ENCODE results near the gene ABHD14A.

ABHD14A gene

GRCh38 chr3:51957520-51958205, 17.2 kb upstream of the ABHD14A start:
- no peak for FAIRE-seq

DNA sequence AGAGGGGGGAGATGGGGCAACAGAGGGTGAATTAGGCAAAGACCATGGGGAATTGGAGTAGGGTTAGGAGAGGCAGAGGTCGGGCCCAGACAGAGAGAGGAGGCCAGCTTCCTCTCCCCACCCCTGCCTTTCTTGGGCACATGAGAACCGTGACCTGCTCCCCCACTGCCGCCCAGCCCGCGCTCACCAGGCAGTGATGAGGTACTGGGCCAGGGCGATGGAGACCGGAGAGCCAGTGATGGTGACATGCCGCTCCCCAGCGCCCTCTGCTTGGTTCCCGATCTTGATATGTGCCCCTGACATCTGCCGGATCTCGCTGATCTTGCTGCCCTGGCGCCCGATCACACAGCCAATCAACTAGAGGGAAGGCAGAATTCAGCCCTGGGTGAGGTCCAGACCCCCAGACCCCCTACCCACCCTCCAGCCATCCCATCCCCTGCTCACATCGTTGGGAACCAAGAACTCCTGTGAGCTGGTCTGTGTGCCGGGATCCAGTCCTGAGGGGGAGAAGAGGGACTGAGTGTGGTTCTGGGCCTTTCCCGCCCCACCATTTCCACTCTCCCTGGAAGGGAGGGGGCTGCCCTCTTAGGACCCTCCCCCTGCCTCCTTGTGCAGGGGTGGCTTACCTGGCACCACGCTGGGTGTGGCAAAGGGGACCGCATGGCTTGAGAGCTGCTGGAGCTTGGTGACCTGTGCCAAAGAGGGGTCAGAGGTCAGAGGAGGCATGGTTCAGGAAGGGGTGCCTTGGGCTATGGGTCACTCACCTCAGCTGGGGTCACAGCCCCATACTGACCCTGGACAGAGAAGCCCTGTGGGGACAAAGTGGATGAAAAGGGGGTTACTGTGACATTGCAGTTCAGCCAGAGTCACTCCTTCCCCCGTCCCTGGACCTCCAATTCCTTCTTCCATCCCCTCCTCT, 16.0 kb upstream of the ABHD14A start:
- no peak for FAIRE-seq

DNA sequence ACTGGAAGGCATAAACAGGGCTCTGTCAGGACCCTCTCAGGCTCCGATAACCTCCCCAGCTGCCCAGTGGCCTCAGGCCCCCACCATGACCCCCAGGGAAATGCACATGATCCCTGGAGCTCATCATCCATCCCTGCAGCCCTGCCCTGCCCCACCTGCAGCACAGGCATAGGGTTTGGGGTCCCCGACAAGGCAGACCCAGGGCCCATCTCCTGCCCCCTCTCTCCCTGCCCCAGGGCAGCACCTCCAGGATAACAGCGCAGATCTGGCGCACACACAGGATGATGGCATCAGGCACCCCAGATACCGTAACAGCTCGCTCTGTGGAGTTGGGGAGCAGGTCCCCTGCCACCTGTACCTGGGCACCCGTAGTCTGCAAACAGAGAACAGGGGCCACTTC, 15.2 kb upstream of the ABHD14A start:
- FAIRE-seq: no peak

- FAIRE-seq: no peak
Measured at GRCh38 chr3:51960386-51960785, 14.5 kb upstream of the ABHD14A start.

DNA sequence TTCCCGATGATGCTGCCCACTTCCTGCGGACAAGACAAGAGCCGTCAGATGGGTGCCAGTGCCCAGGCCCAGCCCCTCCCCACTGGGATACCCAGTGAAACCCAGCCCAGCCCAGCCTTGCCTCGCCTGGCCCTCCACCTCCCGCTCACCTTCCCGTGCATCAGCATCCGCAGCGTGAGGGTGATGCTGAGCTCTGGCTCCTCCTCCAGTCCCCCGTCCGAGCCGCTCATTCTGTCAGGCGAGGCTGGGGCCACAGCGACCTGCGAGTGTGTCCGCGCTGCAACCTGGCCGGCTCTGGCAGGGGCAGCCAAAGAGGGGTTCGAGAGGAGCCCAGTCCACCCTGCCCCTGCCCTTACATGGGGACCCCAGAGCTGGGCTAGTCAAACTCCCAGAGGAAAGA, 13.9 kb upstream of the ABHD14A start:
- no peak for FAIRE-seq

- FAIRE-seq: no peak
Measured at GRCh38 chr3:51961602-51962569, 13.0 kb upstream of the ABHD14A start.

DNA sequence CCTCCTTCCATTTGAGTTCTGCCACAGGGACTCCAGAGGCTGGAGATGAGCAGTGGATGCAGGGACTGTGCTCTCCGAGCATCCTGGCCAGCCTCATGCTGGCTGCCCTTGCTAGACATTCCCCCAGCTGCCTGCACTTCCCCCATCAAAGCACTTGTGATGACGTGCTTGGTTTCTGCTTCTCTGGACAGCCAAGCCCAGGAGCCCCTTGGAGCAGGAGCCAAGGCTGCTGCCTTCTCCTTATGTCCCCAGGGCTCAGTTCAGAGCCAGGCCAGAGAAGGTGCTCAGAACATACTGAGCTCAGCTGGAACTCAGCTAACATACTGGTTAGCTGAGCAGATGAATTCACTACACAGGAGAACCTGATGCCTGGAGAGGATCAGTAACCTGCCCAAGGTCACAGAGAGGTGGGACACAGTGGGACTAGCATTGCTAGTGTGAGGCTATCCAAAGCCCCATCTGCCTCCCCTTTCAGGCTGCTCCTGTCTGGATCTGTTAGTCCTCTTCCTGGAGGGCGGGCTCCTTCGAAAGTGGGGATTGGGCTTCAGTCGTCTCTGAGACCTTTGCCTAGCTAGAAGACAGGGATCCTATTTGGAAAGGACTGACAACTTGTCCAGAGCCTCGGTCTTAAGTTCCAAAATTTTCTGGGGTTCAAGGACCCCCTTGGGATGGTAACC, 11.9 kb upstream of the ABHD14A start:
- no peak for FAIRE-seq

- no peak for FAIRE-seq
Measured at GRCh38 chr3:51963951-51964451, 10.9 kb upstream of the ABHD14A start.

GRCh38 chr3:51964521-51964920, 10.3 kb upstream of the ABHD14A start:
- no peak for FAIRE-seq

DNA sequence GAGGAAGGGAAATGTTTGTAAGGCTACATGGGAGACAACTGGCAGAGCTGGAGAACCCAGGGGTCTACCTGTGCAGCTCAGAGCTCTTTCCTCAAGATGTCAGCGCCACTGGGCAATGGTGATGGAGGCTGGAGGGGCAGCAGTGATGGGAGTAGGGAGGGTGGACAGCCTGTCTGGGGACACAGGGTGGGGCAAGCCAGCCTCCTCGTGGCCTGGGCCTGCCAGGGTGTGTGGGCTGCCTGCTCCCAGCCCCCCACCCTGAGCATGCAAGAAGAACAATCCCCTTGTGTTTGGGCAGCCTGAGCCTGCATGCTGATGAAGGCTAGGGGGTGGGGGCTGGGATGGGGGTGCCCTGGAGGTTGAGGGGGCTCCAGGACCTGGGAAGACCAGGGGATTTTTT, 8.8 kb upstream of the ABHD14A start:
- no peak for FAIRE-seq

DNA sequence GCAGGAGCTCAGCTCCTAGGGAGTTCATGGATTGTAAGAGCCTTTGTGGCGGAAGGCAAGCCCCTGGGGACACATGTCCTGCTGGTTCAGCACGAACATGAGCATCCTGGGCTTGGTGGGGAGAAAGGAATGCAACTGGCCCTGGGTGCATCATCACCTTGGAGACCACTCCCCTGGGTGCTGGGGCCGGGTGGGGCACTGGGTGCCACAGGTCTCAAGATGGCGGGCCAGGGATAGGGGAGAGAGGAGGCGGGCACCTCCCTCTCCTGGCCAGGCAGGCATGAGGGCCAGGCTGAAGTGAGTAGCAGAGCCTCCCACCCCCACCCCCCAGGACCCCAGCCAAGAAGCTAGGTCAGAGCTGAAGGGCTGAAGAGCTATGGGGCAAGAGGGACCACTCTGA, 8.4 kb upstream of the ABHD14A start:
- FAIRE-seq: no peak

DNA sequence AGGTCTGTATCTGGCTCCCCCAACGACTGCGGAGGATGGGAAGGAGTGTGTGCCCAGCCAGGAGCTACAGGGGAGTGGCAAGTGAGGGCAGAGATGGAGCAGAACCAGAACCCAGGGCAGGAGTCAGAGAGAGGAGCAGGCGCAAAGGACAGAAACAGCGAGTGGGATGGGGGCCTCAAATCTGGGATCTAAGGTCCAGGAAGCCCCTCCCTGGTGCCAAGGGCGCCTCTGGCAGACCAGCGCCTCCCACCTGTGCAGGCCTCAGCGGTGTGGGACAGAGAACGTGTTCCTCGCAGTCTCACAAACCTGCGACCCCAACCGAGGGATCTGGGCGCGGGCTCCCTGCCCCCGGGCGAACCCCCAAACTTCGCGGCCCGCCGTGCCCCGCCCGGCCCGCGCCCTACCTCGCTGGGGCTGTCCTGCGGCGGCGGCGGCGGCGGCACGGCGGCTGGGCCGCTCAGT, 7.9 kb upstream of the ABHD14A start:
- FAIRE-seq: no peak

DNA sequence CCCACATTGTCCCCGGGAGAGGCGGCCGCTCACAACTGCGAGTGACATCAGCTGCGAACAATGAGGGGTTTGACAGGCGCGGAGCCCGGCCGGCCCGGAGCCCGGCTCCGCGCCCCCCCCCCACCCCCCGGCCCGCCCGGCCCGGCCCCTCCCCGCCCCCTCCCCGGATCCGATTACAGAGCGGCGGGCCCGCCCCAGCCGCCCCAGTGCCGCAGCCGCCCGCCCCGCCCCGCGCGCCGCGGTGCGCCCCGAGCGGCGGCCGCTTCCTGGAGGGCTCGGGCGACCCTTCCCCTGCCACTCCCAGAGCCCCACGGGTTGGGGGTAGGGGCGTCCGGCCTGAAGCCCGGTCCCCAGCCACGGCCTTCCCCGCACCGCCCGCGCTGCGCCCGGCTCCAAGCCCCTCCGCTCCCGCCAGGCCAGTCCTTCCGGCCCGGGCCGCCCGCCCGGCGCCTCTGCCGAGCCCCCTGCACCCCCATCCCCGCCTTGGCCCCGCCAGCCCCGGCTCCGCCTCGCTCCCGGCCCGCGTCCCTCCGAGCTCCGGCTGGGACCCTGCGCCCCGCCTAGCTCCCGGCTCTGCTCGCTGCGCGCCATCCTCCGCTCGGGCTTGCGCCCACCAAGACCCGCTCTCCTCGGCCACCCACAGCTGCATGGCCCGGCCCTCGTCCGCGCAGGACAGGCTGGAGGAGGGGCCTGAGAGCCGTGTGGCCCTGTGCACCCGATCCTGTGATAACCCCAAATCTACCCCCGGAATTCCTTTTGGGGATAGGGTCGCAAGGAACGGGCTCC, 7.3 kb upstream of the ABHD14A start, which contains the start of gene PCBP4:
TSS of gene PCBP4 (minus strand) at position 71 of the 786 bp plus-strand sequence. CDS start 6,214 bp downstream, outside the sequence.
- FAIRE-seq: no peak

GRCh38 chr3:51968170-51968775, 6.6 kb upstream of the ABHD14A start:
- no peak for FAIRE-seq

GRCh38 chr3:51968883-51969678, 5.8 kb upstream of the ABHD14A start:
- FAIRE-seq: no peak

- FAIRE-seq: no peak
Measured at GRCh38 chr3:51969841-51970240, 5.0 kb upstream of the ABHD14A start.

DNA sequence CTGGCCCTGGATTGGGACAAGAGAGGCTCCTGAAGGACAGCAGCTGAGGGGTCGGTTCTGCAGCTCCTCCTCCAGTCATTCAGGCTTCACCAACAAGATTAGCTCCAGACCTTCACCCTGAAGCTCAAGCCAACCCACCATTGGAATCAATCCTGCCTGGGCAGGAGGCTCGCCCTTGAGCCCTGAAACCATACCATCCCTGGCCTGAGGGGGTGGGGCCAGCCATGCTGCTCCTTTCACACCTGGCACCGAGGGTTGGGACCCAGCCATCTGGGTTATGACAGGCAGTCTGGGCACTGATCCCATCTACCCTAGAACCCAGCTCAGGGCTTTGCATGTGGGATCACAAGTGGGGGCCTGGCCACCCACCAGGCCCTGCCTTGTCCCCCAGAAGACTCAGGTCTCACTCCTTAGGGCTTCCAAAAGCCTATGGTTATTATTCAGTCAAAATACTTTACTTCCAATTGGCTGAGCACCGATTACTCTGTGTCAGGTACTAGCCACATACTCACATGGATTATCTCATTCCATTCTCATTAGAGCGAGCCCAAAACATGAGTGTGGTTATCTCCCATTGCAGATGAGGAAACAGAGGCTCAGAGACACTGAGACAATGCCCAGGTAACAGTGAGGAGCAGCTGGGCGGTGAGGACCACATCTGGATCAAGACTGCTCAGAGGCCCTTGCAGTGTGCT, 4.1 kb upstream of the ABHD14A start:
- no peak for FAIRE-seq

GRCh38 chr3:51971350-51971749, 3.5 kb upstream of the ABHD14A start:
- no peak for FAIRE-seq
